OCI-M2 (cell line): Measurements from ENCODE around the gene DGKB.
"Not testable (repeated sequence)": the region's sequence is repeated elsewhere in the genome, so short reads cannot be mapped to it uniquely, and the experiment has no call there.

Experiments used
- DNase-seq: peaks from one replicate; lab custom pipeline; 2025; ENCODE audit not compliant: unreplicated experiment; lab: John Stamatoyannopoulos, UW

DGKB gene

DNA sequence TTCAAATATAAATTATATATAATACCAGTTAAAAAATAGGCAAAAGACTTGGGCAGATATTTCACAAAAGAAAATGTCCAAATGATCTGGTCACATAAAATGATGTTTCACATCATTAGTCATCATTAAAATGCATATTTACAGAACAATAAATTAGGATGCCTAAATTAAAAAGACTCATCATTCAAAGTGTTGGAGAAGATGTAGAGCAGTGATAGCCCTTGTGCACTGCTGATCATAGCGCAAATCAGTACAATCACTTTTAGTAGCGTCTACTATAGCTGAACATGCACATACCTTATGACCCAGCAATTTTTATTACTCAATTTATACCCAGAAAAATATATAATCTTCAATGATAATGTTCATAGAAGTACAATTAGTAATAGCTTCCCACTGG lies 579.8 kb downstream of the DGKB start:
- DNase-seq = no peak

DNA sequence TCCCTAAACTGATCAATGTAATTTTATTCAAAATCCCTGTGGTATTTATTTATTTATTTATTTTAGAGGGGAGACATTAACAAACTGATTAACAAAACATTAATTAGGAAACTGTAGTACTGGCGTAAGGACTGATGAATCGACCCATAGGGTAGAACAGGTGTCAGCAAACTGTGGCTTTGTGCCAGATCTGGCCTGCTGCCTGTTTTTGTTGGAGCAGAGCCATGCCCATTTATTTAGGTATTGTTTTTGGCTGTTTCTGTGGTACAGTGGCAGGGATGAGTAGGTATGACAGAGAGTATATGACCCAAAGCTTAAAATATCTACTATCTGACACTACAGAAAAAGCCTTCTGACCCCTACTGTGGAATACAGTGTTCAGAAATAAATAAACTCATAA lies 580.6 kb downstream of the DGKB start:
- DNase-seq = no peak

DNA sequence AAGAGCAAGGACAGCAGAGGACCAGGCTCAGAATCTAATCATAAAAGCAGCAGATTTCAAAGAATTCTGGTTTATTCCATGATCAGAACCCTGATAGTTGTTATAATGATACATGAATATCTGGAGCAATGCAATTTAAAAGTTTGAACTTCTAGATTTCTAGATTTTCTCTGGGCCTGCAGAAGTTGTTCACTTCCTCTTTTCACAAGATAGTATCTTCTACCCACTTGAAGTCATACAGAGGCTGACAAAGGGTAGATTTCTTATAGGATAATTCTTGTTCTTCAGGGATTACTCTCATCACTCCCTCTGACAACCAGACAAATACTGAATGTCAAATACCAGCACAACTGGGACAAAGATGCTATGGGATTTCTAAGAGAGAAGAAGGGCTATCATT lies 593.1 kb downstream of the DGKB start:
- DNase-seq = no peak

DNA sequence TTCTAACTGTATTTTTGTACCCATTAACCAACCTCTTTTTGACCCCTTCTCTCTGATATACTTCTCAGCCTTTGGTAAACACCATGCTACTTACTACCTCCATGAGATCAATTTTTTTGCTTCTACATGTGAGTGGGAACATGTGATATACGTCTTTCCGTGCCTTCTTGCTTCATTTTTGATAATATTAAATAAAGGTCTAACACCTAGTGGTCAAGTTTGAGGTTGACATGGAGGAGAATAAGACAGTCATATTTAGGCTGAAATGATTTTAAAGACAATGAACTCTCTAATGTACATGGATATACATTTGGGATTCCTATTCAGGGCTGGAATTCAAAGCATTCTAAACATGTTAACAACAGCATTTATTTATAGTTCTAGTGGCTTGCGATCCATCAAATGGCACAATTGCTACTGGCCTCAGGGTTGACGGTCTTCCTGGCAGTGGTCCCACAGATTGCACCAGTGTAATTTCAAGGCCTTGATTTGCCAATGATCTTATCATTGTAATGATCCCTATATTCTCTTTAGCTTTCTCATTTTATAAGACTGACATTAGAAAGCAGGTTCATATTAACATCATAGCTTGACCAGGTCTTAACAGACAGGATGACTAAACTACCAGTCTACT lies 597.2 kb downstream of the DGKB start:
- DNase-seq = no peak

DNA sequence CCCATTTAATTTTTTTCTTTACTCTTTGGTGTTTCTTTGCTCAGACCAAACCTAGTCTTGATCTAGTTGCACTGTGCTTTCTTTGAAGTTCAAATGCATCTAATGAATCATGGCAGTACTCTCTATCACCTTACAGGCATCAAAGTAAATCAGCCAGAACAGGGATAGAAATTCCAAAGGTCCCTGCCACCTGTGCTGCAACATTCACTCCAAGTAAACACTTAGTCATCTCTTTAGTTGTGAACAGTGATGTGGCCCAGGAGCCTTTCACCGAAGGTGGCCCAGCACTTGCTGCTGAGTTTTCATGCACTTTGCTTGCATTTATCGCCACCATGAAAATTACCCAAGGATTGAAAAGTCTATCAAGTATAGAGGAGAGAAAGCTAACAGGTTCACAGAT lies 599.0 kb downstream of the DGKB start:
- DNase-seq = no peak

DNA sequence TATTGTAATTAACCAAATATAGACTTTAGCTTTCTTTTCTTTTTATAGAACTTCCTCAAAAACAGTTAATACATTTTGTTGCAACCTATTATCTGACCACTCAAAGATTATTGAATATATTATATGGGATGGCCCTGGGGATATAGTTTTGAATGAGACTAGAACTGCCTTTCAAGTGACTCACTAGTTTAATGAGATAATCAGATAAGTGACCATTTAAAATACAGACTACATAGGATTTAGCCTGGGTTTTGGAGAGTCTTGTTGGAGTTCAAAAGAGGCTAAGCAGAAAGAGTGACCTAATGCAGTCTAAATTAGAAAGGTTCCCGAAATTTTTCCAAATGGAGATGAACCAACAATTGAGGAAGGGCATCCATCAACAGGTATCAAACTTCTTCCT lies 607.9 kb downstream of the DGKB start:
- no peak for DNase-seq

DNA sequence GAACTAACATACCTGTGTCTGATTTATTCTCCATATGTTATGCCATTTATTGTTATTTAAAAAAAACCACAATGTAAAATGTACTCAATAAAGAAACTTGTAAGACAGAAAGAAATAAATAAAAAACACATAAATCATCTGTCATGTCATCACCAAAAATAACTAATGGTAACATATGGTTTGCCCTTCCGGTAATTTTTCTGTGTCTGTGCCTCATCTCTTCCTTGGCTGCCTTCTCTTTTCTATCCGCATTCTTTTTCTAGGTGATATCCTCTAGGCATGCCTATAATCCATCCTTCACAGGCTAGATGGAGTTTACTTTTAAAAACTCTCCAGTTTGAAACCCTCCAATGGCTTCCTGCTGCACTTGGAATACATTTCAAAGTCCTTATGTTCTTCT lies 609.1 kb downstream of the DGKB start:
- no peak for DNase-seq

DNA sequence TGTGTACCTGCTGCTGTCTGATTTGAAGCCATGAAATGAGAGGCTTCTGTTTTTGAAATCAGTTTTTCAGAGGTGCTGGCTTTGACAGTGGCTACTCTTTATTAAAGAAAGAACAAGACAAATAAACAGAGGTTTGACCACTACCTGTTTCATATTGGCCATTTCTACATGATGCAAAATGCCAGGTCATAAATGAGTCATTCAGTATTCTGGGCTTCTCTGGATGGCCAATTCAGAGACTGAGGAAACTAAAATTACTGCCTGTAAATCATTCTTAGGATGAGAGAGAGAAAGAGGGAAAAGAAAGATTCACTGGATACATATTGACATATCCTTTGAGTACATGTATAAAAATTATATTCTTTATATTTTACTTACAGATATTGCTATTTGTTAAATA lies 609.8 kb downstream of the DGKB start:
- DNase-seq = no peak

DNA sequence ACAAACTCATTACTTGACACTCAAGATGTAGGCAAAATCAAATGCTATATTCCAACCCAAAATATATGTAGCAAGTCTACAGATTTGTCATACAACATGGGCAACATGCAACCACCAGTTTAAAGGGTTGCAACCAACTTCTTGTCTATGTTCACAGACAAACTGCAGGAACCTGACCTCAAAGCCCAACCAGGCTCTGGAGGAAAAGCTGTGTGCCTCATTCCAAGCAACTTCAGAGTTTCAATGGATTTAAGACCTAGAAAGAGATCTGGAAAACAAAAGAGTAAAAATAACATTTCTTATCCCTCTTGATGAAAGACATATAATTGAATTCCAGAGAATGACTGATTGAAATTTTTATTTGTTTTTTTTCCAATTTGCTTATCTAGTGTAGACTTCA lies 612.6 kb downstream of the DGKB start:
- no peak for DNase-seq

DNA sequence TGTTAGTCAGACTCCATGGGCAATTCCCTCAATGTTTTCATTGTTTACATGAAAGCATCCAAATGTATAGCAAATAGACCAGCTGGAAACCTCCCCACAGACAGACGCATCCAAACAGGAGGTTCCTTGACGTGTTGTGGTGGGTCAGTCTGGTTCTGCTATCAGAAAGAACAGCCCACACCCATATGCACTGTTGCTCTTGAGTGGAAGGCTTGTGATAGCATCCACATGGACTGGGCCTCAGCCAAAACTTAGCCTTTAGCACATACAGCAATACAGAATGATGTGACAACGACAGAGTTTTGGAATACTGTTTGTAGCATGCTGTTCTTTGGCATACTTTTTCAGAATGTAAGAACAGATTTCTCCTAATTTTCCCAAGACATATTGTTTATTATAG lies 613.9 kb downstream of the DGKB start:
- no peak for DNase-seq

DNA sequence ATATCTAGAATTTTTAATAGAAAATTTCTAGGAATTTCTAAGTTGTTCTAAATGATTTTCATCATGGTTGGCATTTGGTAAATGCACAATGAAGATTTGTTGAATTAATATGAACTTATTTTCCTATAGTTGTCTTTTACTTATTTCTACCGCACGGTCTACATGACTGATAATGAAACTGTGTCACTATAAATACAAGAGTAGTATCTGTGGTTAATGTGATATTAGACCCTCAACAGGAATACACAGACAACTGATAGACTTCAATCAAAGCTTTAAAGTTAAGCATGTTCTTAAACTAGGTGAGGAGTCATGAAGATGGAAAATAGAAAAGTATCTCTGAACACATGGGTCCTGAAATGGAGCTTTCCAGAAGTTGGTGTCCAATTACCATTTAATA lies 615.2 kb downstream of the DGKB start:
- no peak for DNase-seq

DNA sequence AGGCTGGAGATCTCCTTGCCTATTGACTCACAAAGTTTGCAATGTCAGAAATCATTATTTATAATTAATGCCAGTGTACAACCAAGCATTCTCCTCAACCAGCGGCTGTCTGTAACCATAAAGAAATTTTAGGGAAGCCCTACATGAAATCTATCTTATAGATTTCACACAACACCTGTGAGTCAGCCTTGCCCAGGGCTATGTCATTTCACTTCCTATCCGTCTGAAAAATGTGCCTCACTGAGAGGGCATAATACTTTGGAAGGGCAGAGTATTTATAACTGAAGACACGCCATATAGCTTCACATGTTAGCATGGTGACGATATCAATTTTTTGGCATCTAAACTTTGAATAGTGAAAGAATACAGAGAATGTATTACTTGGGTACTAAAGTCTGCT lies 616.5 kb downstream of the DGKB start:
- no peak for DNase-seq

DNA sequence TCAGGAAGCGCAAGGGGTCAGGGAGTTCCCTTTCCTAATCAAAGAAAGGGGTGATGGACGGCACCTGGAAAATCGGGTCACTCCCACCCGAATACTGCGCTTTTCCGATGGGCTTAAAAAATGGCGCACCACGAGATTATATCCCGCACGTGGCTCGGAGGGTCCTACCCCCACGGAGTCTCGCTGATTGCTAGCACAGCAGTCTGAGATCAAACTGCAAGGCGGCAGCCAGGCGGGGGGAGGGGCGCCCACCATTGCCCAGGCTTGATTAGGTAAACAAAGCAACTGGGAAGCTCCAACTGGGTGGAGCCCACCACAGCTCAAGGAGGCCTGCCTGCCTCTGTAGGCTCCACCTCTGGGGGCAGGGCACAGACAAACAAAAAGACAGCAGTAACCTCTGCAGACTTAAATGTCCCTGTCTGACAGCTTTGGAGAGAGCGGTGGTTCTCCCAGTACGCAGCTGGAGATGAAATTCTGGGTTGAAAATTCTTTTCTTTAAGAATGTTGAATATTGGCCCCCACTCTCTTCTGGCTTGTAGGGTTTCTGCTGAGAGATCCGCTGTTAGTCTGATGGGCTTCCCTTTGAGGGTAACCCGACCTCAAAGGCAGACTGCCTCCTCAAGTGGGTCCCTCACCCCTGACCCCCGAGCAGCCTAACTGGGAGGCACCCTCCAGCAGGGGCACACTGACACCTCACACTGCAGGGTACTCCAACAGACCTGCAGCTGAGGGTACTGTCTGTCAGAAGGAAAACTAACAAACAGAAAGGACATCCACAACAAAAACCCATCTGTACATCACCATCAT lies 623.3 kb downstream of the DGKB start:
- not testable (repeated sequence) for DNase-seq

DNA sequence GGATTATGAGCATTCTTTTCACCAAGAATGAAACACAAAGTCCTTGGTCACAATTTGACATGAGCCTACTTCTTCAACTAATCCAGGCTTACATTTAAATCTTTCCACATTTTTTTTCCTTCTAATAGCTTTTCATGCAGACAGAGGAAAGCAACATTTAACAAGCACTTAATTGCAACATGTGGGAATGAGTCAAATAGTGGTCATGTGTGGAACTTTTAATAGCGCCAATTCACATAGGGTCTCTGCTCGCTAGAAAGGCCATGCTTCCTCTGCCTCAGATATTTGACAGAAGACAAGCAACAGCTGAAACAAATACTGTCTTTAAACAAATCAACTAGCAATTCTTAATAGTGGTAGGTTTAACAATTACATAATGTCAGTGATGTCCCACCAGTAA lies 627.2 kb downstream of the DGKB start:
- DNase-seq = no peak

DNA sequence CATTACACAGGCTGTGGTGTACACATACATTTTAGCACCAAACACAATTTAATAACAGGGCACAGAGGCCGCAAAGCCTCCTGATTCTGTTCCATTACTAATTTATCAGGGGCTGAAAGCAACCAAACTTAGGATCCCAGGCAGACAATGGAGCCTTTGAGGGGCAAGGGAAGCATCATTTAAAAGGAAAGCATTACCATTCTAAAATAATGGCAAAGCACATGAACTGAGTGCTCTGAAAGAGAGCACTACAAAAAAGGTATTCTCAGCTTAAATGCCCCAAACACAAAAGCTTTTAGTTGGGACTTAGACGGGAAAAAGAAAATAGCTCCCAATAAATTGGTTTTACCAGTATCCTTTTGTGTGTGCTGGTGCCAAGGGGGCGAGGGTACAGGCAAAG lies 631.1 kb downstream of the DGKB start:
- DNase-seq = no peak

DNA sequence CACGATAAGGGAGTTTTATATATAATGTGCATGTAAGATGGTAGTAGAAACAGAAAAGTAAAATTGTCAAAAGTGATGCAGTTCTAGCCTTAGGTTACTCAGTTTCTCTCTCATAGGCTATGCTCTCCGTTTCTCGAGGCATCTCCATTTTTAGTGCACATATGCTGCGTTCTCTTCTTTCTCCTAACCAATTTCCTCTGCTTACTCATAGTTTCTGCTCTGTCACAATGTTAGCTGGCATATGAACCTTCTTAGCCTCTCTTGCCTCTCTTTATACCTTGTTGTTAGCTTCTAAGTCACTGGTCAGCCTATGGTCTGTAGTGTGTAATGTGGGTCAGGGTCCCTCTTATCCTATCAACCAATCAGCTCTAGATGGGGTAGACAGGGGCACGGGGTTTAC lies 632.5 kb downstream of the DGKB start:
- DNase-seq = no peak

DNA sequence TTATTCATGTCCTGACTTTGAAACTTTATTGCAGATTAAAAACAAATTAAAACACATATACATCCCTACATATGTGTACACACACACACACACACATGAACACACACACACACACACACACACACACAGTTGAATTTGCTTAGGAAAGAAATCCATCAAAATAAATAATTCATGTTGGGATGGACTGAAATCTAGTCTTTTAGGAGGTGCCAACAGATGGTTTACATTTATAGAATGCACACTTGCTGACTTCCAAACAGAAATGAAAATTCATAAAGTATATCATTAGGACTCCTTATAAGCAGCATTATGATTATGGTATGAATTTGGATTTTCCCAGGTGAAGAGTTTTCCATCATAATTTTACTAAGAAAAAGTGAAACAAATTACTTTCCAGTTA lies 642.5 kb downstream of the DGKB start:
- DNase-seq = no peak

DNA sequence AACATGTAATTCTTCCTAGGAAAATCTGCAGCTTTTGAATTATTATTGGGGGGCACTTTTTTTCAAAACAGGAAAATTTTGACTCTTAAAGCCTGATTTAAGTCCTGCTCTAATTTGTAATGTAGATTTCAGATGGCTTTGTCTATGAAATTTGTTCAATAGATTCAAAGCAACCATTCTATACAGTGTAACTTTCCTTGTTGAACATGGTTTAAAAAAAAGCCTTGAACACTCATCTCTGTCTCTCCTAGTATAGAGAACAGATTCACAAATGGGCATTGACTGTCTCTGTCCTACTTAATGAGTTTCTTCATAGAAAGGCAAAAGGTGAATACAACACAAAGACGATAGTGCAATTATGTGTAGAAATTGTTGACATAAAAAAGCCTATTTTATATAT lies 643.7 kb downstream of the DGKB start:
- DNase-seq = no peak

DNA sequence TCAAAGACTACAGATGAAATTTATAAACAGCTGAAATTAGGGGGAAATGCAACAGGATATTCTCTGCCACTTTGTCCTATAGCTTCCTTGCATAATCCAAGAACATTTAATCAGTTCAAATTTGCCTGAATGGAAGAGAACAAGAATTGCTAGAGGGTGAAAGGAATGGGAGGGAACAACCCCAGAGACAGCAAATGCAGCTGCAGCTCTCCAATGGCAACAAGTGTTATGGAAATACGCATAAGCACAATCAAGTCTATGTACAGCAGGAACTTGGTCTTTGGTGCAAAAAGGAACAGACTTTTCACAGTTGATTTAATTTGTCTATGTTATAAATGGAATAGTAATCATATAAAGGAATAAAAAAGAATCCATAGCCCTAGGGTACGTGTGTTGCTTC lies 644.1 kb downstream of the DGKB start:
- no peak for DNase-seq

DNA sequence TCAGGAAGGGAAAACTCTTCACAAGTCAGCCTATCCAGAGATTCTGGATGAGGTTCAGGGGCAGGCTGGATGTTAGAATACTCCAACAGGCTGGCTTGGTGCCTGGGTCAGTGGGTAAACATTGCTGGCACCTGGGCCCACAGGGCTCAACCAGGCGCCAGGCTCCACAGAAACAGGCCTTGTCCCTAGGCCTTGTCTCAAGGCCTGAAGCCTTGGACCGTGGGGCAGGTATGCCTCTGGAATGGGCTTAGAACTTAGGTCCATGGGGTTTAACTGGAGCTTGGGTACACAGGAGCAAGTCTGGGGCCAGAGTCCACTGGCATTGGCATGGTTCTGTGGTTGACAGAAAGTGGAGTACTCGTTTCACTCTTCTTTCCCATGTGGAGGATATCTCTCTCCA lies 650.1 kb downstream of the DGKB start:
- no peak for DNase-seq

DNA sequence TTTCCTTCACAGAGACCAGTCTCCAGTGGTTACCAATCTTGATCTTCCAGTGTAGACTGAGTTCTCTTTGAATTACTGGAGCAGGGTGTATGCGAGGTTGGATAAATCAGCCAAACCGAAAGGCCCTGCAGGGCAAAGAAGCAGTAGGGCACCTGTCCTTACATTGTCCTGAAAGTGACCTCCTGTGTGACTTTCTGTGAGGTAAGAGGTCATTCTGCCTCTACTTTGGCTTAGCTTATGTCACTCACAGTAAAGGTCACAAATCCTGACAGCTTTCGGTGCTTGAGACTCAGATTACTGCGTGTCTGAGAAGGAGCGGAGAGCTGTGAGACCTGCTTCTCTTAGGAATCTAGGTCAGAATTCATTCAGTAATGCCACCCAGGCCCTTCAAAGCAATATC lies 660.4 kb downstream of the DGKB start:
- DNase-seq = no peak

DNA sequence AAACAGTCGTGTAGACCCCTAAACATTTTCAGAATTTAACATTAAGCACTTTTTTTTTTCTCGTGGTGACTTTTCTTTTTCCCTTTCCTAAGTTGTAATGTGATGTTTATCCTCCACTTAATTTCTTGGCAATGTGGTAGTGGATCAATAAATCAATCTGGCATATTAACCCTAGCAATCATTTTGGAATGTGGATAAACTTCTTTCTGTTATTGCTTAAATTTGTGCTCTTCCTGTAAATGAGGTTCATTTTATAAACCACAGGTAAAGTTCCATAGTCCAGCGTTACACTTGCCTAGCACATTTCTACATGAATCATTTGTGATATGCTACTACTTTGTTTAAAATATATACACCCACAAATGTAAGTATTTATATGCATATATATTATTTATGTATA lies 665.7 kb downstream of the DGKB start:
- no peak for DNase-seq

DNA sequence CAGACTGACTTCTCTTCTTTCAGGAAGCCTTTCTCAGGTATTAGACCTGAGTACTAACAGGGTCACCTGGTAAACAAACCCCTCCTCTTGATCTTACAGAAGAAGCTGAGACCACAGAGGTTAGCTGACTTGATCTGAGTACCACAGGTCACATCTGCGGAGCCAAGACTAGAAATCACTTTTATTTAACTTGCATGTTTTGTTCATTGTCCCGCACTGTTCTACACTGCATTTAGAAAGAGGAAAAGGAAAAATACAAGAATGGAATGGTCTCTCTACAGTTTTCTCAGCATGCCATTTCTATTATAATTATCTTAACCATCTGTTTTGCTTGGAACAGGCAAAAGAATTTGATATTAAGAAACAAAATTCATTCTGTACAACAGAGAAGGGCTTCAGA lies 667.5 kb downstream of the DGKB start:
- DNase-seq = no peak
